GM12872 (cell line): Measurements from ENCODE around the gene CAPN15.

Source experiments
- TF ChIP-seq, protein P1 (sequence below): IDR thresholded peaks from 3 replicates; pipeline ENCODE4 v1.5.1; 2011; ENCODE audit warnings: low read depth, mild to moderate bottlenecking, low read length, moderate library complexity; ENCODE audit not compliant: insufficient read depth

The CAPN15 gene

DNA sequence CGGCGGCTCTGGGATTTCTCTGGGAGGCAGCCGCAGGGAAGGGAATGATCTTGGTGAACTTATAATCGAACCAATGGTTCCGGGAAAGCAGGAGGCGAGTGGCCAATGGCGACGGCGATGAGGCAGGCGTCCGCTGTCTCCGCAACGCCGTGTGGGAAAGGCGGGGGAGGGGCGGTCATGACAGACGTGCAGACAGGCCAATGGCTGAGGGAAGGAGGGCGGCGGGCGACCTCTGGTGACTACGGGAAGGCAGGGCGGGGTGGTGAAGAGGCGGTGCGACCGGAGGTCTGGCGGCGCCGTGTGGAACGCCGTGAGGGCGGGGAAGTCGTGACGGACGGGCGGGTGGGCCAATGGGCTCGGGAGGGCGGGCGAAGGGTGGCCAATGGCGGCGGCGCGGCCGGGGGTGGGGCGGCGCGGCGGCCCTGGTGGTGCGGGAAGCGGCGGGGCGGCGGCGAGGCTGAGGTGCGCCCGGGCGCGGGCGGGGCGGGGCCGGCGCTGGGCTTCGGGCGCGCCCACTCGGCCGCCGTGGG lies 62.2 kb downstream of the CAPN15 start, which contains the start of gene RAB40C:
RAB40C (plus strand) TSS at position 409 of the 530 bp plus-strand sequence. CDS start 226 bp downstream, outside the sequence.
- TF ChIP-seq, protein P1, sequence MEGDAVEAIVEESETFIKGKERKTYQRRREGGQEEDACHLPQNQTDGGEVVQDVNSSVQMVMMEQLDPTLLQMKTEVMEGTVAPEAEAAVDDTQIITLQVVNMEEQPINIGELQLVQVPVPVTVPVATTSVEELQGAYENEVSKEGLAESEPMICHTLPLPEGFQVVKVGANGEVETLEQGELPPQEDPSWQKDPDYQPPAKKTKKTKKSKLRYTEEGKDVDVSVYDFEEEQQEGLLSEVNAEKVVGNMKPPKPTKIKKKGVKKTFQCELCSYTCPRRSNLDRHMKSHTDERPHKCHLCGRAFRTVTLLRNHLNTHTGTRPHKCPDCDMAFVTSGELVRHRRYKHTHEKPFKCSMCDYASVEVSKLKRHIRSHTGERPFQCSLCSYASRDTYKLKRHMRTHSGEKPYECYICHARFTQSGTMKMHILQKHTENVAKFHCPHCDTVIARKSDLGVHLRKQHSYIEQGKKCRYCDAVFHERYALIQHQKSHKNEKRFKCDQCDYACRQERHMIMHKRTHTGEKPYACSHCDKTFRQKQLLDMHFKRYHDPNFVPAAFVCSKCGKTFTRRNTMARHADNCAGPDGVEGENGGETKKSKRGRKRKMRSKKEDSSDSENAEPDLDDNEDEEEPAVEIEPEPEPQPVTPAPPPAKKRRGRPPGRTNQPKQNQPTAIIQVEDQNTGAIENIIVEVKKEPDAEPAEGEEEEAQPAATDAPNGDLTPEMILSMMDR: 0 out of 3 replicates have a peak, but pooled peaks have one; percentile 7

GRCh38 chr16:590188-590814 lies 62.8 kb downstream of the CAPN15 start:
- TF ChIP-seq, protein P1: 0 out of 3 replicates have a peak, but pooled peaks have one; percentile 1

DNA sequence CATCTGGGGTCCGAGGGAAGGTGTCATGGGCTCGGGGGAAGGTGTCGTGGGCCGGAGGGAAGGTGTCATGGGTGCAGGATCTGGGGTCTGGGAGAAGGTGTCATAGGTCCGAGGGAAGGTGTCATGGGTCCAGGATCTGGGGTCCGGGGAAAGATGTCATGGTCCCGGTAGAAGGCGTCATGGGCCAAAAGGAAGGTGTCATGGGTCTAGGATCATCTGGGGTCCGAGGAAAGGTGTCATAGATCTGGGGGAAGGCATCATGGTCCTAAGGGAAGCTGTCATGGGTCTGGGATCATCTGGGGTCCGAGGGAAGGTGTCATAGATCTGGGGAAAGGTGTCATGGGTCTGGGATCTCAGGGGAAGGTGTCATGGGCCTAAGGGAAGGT lies 63.3 kb downstream of the CAPN15 start:
- TF ChIP-seq, protein P1: no peak

GRCh38 chr16:591231-591630 lies 63.7 kb downstream of the CAPN15 start:
- TF ChIP-seq, protein P1: no peak

GRCh38 chr16:591892-592517 lies 64.5 kb downstream of the CAPN15 start:
- TF ChIP-seq, protein P1: no peak

DNA sequence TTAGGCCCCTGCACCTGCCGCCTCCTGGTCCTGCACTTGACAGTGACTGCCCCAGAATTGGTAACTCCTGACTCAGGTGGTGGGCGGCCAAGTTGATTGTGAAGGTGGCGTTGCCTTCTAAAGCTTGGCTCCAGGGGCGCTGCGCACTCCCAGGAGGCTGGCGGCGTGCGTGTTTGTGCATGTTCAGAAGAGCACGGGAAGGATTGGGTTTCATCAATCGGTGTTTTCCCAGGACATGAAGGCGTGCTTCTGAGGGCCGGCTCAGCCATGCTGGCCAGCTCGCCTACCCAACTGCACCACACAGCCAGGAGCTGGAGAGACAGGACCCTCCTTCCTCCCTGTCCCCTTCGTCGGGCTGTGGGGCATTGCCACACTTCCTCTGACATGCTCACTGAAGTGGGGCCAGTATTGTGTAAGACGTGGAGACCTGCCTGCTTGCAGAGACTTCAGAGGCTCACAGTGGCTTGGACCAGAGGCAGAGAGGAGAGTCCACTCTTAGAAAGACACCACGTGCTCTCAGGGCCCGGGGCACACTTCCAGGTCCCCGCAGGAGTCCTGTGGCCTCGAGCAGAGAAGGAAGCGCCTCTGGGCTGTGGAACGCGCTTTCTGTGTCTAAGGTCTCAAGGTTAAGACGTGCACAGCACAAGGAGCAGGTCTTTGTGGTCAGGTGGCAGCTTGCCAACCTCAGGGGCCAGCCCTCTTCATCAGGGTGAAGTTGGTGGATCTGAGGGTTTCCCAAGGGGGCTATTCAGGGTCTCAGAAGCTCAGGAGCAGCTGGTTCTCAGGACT lies 65.2 kb downstream of the CAPN15 start:
- TF ChIP-seq, protein P1: no peak

- TF ChIP-seq, protein P1: no peak
These were observed 65.9 kb downstream of the CAPN15 start for GRCh38 chr16:593406-593805.
